Endothelial cell of umbilical vein (primary cell): ENCODE results near the gene TRMO.

Experiments used
- CTCF ChIP-seq, 2 donors: IDR thresholded peaks; 1 replicate in 1 of 2; 2 replicates in 1 of 2; pipeline ENCODE4 v1.5.1; 2011; ENCODE audit warnings: low read length in 2 of 2, mild to moderate bottlenecking in 2 of 2, moderate library complexity in 2 of 2, control low read depth in 1 of 2, inconsistent platforms in 1 of 2, low read depth in 1 of 2; ENCODE audit not compliant: insufficient read depth in 1 of 2; ENCODE audit errors: extremely low read depth in 1 of 2
- EZH2 ChIP-seq: IDR thresholded peaks from 2 replicates; pipeline ENCODE4 v1.6.1; 2012; ENCODE audit warnings: borderline replicate concordance, low read depth, mild to moderate bottlenecking, moderate library complexity, low read length, inconsistent platforms; ENCODE audit not compliant: severe bottlenecking
- MAX ChIP-seq: IDR thresholded peaks from 2 replicates; pipeline ENCODE4 v1.6.1; 2011; ENCODE audit not compliant: insufficient read depth, insufficient read length
- POLR2A ChIP-seq: IDR thresholded peaks from 2 replicates; pipeline ENCODE4 v1.6.1; 2012; ENCODE audit warnings: low read depth, mild to moderate bottlenecking, control low read depth, low read length
- POLR2AphosphoS5 ChIP-seq: IDR thresholded peaks from 2 replicates; pipeline ENCODE4 v1.6.1; 2012; ENCODE audit warnings: low read depth, mild to moderate bottlenecking, control low read depth, low read length, moderate library complexity; ENCODE audit not compliant: insufficient read depth

- TF ChIP-seq CTCF (IDR thresholded peaks at IDR 0.05; ENCODE audit: extremely low read depth in 1 of 2, insufficient read depth in 1 of 2, low read depth in 1 of 2, low read length in 2 of 2) (no peak), POLR2AphosphoS5 (no peak), EZH2 (no peak), POLR2A (no peak), MAX (no peak)
Measured at GRCh38 chr9:97933297-97933998, 11.1 kb upstream of the TRMO start.
